Testis (tissue), 3 donors: Measurements from ENCODE around the gene NFATC2IP. TPM values are rescaled to one million over a fixed set of nuclear protein-coding genes. Genes with fewer than 3 reads are reported as not detected.

Experiments used
- DNase-seq: peaks from one replicate; pipeline ENCODE4 v3.0.0-alpha.2; 2019
- H3K27ac ChIP-seq, 2 donors: fragments of 200-600 bp; sonication (generic); one replicate each; pipeline ENCODE4 v1.5.1; 2019
- H3K27me3 ChIP-seq: fragments of 200-600 bp; sonication (generic); one replicate; pipeline ENCODE4 v1.5.1; 2019
- H3K36me3 ChIP-seq: fragments of 200-600 bp; sonication (generic); one replicate; pipeline ENCODE4 v1.5.1; 2017; ENCODE audit warnings: low read depth; ENCODE audit errors: missing control alignments
- H3K4me1 ChIP-seq: fragments of 200-600 bp; sonication (generic); one replicate; pipeline ENCODE4 v1.5.1; 2019
- H3K4me3 ChIP-seq, 2 donors: fragments of 200-600 bp; sonication (generic); one replicate each; pipeline ENCODE4 v1.5.1; 2017 to 2019
- H3K9me3 ChIP-seq: fragments of 200-600 bp; sonication (generic); one replicate; pipeline ENCODE4 v1.5.1; 2017
- POLR2A ChIP-seq: fragments of 450-650 bp; IDR thresholded peaks from one replicate; pipeline ENCODE4 v1.6.1; 2017; ENCODE audit warnings: antibody characterized with exemption, mild to moderate bottlenecking, moderate library complexity
- WGBS, 2 donors: methylation state at CpG; one replicate each; pipeline ENCODE4 v1.1.5; 2018; 5-methylcytosine and 5-hydroxymethylcytosine counted together
- intact Hi-C: fragments of 100-400 bp; cut with DNase I; formaldehyde crosslinking; loops from one replicate; pipeline ENCODE4 v1.15.1; 2023; ENCODE audit warnings: low total_unique reads
- polyA plus RNA-seq: library from polyadenylated mRNA; stranded (reverse); fragments of 350-450 nt; fragmentation: Illumina TruSeq; extraction: RNeasy Lipid Tissue Mini Kit (QIAGEN cat#74804); gene quantifications from one replicate; pipeline ENCODE4 v1.2.3, GENCODE V29; 2014; ENCODE audit warnings: low read depth, low replicate concordance; ENCODE audit not compliant: insufficient read depth
- total RNA-seq, 2 donors: library from RNA; depleted of rRNA; stranded (reverse); fragments of >200 nt; gene quantifications; one replicate each; pipeline ENCODE4 v1.2.3, GENCODE V29; 2016
- TF ChIP-seq, protein P1 (sequence below), 3 experiments: fragments of 450-650 bp in 2 of 3; fragments of 200-600 bp in 1 of 3; sonication (generic) in 1 of 3; IDR thresholded peaks; one replicate each; pipeline ENCODE4 v1.5.1; 2016 to 2019; ENCODE audit warnings: antibody characterized with exemption in 3 of 3, mild to moderate bottlenecking in 2 of 3, moderate library complexity in 1 of 3

The NFATC2IP gene
- total and polyA plus RNA-seq, 3 donors from 2014 or later = 69.0 to 111 (median 81.1) TPM

DNA sequence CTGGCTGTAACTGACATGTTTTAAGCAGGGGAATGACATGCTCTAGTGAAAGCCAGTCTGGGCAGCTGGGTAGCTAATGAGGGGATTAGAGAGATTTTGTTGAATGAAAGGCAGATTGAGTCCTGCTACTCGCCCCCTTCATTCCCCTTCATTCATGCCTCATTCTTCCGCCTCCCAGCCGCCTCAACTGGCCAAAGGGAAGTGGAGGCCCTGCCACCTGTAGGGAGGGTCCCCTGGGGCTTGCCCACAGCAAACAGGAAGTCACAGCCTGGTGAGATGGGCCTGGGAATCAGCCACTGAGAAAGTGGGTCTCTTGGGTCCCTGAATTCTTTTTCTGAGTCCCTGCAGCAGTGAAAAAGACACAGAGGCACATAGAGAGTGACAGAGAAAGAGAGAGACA lies 20.1 kb upstream of the NFATC2IP start:
- Histone ChIP-seq H3K36me3 (no peaks in the 10 kb centered on the region), H3K4me1 (no peaks in the 10 kb centered on the region), H3K27me3 (no peaks in the 10 kb centered on the region), H3K9me3 (no peaks in the 10 kb centered on the region), H3K27ac (no peak overlapping the region), H3K4me3 (no peak overlapping the region)
- no peak for DNase-seq
- TF ChIP-seq POLR2A = no peak
- TF ChIP-seq, protein P1, sequence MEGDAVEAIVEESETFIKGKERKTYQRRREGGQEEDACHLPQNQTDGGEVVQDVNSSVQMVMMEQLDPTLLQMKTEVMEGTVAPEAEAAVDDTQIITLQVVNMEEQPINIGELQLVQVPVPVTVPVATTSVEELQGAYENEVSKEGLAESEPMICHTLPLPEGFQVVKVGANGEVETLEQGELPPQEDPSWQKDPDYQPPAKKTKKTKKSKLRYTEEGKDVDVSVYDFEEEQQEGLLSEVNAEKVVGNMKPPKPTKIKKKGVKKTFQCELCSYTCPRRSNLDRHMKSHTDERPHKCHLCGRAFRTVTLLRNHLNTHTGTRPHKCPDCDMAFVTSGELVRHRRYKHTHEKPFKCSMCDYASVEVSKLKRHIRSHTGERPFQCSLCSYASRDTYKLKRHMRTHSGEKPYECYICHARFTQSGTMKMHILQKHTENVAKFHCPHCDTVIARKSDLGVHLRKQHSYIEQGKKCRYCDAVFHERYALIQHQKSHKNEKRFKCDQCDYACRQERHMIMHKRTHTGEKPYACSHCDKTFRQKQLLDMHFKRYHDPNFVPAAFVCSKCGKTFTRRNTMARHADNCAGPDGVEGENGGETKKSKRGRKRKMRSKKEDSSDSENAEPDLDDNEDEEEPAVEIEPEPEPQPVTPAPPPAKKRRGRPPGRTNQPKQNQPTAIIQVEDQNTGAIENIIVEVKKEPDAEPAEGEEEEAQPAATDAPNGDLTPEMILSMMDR (IDR thresholded peaks at IDR 0.05) = no peak
- intact Hi-C loops = no loop called here
- 91 to 95% methylated on average over 3 of the region's 3 CpGs for WGBS, 2 donors

DNA sequence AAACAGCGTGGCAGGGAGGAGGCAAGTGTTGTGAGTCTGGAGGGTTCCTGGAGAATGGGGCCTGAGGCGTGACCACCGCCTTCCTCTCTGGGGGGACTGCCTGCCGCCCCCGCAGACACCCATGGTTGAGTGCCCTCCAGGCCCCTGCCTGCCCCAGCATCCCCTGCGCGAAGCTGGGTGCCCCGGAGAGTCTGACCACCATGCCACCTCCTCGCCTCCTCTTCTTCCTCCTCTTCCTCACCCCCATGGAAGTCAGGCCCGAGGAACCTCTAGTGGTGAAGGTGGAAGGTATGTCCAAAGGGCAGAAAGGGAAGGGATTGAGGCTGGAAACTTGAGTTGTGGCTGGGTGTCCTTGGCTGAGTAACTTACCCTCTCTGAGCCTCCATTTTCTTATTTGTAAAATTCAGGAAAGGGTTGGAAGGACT lies 18.9 kb upstream of the NFATC2IP start, which contains the start of gene CD19:
Gene CD19, plus strand, starts transcription at position 171 of the 425 bp plus-strand sequence. Its CDS starts 30 bp downstream, at position 201.
- no peaks in the 10 kb centered on the region for H3K27me3 ChIP-seq
- H3K27ac ChIP-seq = no peak within 1 kb of the TSS
- no peak for DNase-seq
- no peaks in the 10 kb centered on the region for H3K36me3 ChIP-seq
- intact Hi-C loops = no loop called here
- H3K4me3 ChIP-seq = no peak within 1 kb of the TSS
- TF ChIP-seq, protein P1 (IDR thresholded peaks at IDR 0.05) = no peak
- H3K9me3 ChIP-seq = no peaks in the 10 kb centered on the region
- no peaks in the 10 kb centered on the region for H3K4me1 ChIP-seq
- 89 to 94% methylated on average over 10 of the region's 10 CpGs for WGBS, 2 donors

DNA sequence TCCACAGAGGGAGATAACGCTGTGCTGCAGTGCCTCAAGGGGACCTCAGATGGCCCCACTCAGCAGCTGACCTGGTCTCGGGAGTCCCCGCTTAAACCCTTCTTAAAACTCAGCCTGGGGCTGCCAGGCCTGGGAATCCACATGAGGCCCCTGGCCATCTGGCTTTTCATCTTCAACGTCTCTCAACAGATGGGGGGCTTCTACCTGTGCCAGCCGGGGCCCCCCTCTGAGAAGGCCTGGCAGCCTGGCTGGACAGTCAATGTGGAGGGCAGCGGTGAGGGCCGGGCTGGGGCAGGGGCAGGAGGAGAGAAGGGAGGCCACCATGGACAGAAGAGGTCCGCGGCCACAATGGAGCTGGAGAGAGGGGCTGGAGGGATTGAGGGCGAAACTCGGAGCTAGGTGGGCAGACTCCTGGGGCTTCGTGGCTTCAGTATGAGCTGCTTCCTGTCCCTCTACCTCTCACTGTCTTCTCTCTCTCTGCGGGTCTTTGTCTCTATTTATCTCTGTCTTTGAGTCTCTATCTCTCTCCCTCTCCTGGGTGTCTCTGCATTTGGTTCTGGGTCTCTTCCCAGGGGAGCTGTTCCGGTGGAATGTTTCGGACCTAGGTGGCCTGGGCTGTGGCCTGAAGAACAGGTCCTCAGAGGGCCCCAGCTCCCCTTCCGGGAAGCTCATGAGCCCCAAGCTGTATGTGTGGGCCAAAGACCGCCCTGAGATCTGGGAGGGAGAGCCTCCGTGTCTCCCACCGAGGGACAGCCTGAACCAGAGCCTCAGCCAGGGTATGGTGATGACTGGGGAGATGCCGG lies 18.2 kb upstream of the NFATC2IP start:
- Histone ChIP-seq H3K27ac (no peak overlapping the region), H3K27me3 (no peaks in the 10 kb centered on the region), H3K9me3 (no peaks in the 10 kb centered on the region), H3K4me3 (no peak overlapping the region), H3K36me3 (no peaks in the 10 kb centered on the region), H3K4me1 (no peaks in the 10 kb centered on the region)
- DNase-seq = no peak
- WGBS, 2 donors = 86 to 89% methylated on average over 14 to 20 of the region's 20 CpGs
- intact Hi-C loops = no loop called here
- TF ChIP-seq POLR2A = no peak
- TF ChIP-seq, protein P1 (IDR thresholded peaks at IDR 0.05) = no peak

GRCh38 chr16:28933171-28933570 lies 17.6 kb upstream of the NFATC2IP start:
- intact Hi-C loops = no loop called here
- no peaks in the 10 kb centered on the region for H3K36me3 ChIP-seq
- no peaks in the 10 kb centered on the region for H3K4me1 ChIP-seq
- no peak overlapping the region for H3K4me3 ChIP-seq
- DNase-seq = no peak
- H3K27ac ChIP-seq = no peak overlapping the region
- WGBS, 2 donors = 75 to 80% methylated on average over 7 to 8 of the region's 8 CpGs
- no peak for TF ChIP-seq POLR2A
- TF ChIP-seq, protein P1 (IDR thresholded peaks at IDR 0.05) = no peak
- H3K27me3 ChIP-seq = no peaks in the 10 kb centered on the region
- no peaks in the 10 kb centered on the region for H3K9me3 ChIP-seq

DNA sequence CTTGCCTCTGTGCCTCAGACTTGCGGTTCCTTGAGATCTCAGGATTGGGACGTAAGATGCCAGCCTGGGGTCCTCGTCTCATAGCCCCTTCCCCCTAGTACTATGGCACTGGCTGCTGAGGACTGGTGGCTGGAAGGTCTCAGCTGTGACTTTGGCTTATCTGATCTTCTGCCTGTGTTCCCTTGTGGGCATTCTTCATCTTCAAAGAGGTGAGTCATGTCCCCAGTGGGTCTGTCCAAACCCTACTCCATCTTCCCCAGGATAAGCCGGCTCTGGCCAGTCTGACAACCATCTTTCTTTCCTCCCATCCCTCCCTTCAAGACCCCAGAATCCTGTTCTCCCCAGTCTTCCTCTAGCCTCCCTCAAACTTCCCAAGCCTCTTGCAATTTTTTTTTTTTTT lies 15.4 kb upstream of the NFATC2IP start:
- Histone ChIP-seq H3K27ac (no peak overlapping the region), H3K4me1 (no peaks in the 10 kb centered on the region), H3K27me3 (no peaks in the 10 kb centered on the region), H3K9me3 (no peaks in the 10 kb centered on the region), H3K4me3 (no peak overlapping the region), H3K36me3 (no peaks in the 10 kb centered on the region)
- no peak for DNase-seq
- 93 to 98% methylated on average over 4 of the region's 4 CpGs for WGBS, 2 donors
- intact Hi-C loops = no loop called here
- TF ChIP-seq, protein P1 (IDR thresholded peaks at IDR 0.05) = no peak
- no peak for TF ChIP-seq POLR2A
